ENCODE measurements around the gene BRD4. TPM values are rescaled to one million over a fixed set of nuclear protein-coding genes. Genes with fewer than 3 reads are reported as not detected.

The BRD4 gene
- total and polyA plus RNA-seq, 10 of the 15 experiments (the other 5 are each of a cell fraction or from before 2014, with no cell fraction given), result 5.3 to 84.4 (median 11.8) TPM

DNA sequence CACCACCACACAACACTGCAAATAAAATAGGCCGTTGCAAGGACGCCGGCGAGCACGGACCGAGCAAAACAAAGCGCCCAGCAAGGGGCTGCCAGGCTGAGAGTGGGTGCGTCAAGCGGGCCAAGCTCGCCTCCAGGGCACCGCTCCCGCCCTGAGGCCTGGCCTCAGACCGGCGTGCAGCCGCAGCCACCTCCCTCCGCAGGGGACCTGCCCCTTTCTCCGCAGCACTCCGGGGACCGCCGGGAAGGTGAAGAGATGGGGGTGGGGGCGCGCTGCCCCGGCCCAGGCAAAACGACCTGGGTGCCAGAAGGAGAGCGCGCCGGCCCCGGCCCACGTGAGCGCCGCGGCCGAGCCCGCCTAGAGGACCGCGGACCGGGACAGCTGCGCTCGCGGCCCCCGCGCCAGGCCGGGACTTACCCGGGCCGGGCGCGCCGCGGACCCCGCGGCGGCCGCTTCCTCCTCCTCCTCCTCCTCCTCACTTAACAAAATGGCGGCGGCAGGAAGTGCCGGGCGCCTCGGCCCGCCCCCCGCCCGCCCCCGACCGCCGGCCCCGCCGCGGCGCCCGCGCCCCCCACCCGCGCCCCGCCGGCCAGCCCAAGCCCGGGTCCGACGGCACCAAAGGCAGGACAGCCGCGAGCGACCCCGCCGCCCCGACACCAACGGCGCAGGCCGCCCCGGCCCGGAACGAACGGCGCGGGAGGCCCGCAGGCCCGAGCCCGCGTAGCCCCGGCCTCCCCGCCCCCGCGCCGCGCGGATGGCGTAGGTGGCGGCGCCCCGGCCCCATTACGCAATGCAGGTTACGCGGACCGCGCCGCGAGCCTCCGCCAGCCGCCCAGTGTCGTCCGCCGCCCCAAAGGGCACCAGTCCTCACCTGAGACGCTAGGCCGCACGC is 674 bp downstream of the BRD4 start (continued):
- TF ChIP-seq, protein P1, sequence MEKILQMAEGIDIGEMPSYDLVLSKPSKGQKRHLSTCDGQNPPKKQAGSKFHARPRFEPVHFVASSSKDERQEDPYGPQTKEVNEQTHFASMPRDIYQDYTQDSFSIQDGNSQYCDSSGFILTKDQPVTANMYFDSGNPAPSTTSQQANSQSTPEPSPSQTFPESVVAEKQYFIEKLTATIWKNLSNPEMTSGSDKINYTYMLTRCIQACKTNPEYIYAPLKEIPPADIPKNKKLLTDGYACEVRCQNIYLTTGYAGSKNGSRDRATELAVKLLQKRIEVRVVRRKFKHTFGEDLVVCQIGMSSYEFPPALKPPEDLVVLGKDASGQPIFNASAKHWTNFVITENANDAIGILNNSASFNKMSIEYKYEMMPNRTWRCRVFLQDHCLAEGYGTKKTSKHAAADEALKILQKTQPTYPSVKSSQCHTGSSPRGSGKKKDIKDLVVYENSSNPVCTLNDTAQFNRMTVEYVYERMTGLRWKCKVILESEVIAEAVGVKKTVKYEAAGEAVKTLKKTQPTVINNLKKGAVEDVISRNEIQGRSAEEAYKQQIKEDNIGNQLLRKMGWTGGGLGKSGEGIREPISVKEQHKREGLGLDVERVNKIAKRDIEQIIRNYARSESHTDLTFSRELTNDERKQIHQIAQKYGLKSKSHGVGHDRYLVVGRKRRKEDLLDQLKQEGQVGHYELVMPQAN (conservative IDR thresholded peaks at IDR 0.05), result peak; percentile 71
- no peak for TF ChIP-seq SREBF2 (IDR thresholded peaks at IDR 0.05; ENCODE audit: low read length)
- TF ChIP-seq, protein P2, sequence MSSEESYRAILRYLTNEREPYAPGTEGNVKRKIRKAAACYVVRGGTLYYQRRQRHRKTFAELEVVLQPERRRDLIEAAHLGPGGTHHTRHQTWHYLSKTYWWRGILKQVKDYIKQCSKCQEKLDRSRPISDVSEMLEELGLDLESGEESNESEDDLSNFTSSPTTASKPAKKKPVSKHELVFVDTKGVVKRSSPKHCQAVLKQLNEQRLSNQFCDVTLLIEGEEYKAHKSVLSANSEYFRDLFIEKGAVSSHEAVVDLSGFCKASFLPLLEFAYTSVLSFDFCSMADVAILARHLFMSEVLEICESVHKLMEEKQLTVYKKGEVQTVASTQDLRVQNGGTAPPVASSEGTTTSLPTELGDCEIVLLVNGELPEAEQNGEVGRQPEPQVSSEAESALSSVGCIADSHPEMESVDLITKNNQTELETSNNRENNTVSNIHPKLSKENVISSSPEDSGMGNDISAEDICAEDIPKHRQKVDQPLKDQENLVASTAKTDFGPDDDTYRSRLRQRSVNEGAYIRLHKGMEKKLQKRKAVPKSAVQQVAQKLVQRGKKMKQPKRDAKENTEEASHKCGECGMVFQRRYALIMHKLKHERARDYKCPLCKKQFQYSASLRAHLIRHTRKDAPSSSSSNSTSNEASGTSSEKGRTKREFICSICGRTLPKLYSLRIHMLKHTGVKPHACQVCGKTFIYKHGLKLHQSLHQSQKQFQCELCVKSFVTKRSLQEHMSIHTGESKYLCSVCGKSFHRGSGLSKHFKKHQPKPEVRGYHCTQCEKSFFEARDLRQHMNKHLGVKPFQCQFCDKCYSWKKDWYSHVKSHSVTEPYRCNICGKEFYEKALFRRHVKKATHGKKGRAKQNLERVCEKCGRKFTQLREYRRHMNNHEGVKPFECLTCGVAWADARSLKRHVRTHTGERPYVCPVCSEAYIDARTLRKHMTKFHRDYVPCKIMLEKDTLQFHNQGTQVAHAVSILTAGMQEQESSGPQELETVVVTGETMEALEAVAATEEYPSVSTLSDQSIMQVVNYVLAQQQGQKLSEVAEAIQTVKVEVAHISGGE (CRISPR knock-in tag; IDR thresholded peaks at IDR 0.05), result 0 out of 2 replicates have a peak, but pooled peaks have one; percentile 18
- peak; percentile 85 for TF ChIP-seq LARP7 (IDR thresholded peaks at IDR 0.05)
- TF ChIP-seq, protein P3, sequence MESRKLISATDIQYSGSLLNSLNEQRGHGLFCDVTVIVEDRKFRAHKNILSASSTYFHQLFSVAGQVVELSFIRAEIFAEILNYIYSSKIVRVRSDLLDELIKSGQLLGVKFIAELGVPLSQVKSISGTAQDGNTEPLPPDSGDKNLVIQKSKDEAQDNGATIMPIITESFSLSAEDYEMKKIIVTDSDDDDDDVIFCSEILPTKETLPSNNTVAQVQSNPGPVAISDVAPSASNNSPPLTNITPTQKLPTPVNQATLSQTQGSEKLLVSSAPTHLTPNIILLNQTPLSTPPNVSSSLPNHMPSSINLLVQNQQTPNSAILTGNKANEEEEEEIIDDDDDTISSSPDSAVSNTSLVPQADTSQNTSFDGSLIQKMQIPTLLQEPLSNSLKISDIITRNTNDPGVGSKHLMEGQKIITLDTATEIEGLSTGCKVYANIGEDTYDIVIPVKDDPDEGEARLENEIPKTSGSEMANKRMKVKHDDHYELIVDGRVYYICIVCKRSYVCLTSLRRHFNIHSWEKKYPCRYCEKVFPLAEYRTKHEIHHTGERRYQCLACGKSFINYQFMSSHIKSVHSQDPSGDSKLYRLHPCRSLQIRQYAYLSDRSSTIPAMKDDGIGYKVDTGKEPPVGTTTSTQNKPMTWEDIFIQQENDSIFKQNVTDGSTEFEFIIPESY (IDR thresholded peaks at IDR 0.05), result no peak
- TF ChIP-seq NBN (IDR thresholded peaks at IDR 0.05), result no peak
- no peak for TF ChIP-seq WRNIP1 (IDR thresholded peaks at IDR 0.05; ENCODE audit: borderline replicate concordance, low read depth, low read length)
- peak; percentile 98 for TF ChIP-seq ZSCAN29 (IDR thresholded peaks at IDR 0.05)
- TF ChIP-seq IRF4 (IDR thresholded peaks at IDR 0.05; ENCODE audit: low read depth, low read length), result no peak
- TF ChIP-seq, protein P4, sequence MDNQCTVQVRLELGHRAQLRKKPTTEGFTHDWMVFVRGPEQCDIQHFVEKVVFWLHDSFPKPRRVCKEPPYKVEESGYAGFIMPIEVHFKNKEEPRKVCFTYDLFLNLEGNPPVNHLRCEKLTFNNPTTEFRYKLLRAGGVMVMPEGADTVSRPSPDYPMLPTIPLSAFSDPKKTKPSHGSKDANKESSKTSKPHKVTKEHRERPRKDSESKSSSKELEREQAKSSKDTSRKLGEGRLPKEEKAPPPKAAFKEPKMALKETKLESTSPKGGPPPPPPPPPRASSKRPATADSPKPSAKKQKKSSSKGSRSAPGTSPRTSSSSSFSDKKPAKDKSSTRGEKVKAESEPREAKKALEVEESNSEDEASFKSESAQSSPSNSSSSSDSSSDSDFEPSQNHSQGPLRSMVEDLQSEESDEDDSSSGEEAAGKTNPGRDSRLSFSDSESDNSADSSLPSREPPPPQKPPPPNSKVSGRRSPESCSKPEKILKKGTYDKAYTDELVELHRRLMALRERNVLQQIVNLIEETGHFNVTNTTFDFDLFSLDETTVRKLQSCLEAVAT (IDR thresholded peaks at IDR 0.05), result no peak
- no peak for TF ChIP-seq SUPT20H (IDR thresholded peaks at IDR 0.05; ENCODE audit: borderline replicate concordance, control insufficient read depth, low read depth, low read length)
- TF ChIP-seq, protein P5, sequence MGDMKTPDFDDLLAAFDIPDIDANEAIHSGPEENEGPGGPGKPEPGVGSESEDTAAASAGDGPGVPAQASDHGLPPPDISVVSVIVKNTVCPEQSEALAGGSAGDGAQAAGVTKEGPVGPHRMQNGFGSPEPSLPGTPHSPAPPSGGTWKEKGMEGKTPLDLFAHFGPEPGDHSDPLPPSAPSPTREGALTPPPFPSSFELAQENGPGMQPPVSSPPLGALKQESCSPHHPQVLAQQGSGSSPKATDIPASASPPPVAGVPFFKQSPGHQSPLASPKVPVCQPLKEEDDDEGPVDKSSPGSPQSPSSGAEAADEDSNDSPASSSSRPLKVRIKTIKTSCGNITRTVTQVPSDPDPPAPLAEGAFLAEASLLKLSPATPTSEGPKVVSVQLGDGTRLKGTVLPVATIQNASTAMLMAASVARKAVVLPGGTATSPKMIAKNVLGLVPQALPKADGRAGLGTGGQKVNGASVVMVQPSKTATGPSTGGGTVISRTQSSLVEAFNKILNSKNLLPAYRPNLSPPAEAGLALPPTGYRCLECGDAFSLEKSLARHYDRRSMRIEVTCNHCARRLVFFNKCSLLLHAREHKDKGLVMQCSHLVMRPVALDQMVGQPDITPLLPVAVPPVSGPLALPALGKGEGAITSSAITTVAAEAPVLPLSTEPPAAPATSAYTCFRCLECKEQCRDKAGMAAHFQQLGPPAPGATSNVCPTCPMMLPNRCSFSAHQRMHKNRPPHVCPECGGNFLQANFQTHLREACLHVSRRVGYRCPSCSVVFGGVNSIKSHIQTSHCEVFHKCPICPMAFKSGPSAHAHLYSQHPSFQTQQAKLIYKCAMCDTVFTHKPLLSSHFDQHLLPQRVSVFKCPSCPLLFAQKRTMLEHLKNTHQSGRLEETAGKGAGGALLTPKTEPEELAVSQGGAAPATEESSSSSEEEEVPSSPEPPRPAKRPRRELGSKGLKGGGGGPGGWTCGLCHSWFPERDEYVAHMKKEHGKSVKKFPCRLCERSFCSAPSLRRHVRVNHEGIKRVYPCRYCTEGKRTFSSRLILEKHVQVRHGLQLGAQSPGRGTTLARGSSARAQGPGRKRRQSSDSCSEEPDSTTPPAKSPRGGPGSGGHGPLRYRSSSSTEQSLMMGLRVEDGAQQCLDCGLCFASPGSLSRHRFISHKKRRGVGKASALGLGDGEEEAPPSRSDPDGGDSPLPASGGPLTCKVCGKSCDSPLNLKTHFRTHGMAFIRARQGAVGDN (IDR thresholded peaks at IDR 0.05), result no peak
- no peak for TF ChIP-seq SUZ12 (IDR thresholded peaks at IDR 0.05; ENCODE audit: unreplicated experiment)
- no peak for TF ChIP-seq MYB (IDR thresholded peaks at IDR 0.05; ENCODE audit: borderline replicate concordance, low read depth, low read length)
